IPS-18c (cell line): ENCODE measurements around the gene ZSCAN21.
A peak's percentile ranks its signal among the peaks of the same experiment; 100 is the strongest.
"Not testable (repeated sequence)": the region's sequence is repeated elsewhere in the genome, so short reads cannot be mapped to it uniquely, and the experiment has no call there.

Experiments
- H3K4me3 ChIP-seq: 2 replicates; pipeline ENCODE4 v1.7.0; 2013; ENCODE audit warnings: low read depth, mild to moderate bottlenecking, low read length, moderate library complexity; ENCODE audit not compliant: insufficient read depth
- H3K9me3 ChIP-seq: one replicate; pipeline ENCODE4 v1.6.1; 2013; ENCODE audit warnings: mild to moderate bottlenecking, low read length, moderate library complexity; ENCODE audit not compliant: control insufficient read depth, insufficient read depth

ZSCAN21 gene

GRCh38 chr7:100049441-100050291 lies at the start of gene ZSCAN21:
Gene ZSCAN21, plus strand, starts transcription at chr7:100049774. Its CDS starts 7,233 bp downstream, at chr7:100057007.
- Histone ChIP-seq H3K9me3 (no peaks in the 10 kb centered on the region), H3K4me3 (peak within 1 kb of the TSS; percentile 92)

DNA sequence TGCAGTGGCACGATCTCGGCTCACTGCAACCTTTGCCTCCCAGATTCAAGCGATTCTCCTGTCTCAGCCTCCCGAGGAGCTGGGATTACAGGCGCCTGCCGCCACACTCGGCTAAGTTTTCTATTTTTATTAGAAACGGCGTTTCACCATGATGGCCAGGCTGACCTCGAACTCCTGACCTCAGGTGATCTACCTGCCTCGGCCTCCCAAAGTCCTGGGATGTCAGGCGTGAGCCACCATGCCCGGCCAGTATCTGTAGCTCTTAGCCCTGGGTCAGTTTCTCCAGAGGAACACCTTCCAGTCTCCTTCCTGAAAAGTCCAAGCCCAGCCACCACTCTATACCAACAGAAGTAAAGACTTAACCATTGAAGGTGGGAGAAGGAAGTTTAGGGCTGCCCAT lies 49.3 kb upstream of the ZSCAN21 start:
- Histone ChIP-seq H3K4me3 (no peak overlapping the region), H3K9me3 (no peaks in the 10 kb centered on the region)

DNA sequence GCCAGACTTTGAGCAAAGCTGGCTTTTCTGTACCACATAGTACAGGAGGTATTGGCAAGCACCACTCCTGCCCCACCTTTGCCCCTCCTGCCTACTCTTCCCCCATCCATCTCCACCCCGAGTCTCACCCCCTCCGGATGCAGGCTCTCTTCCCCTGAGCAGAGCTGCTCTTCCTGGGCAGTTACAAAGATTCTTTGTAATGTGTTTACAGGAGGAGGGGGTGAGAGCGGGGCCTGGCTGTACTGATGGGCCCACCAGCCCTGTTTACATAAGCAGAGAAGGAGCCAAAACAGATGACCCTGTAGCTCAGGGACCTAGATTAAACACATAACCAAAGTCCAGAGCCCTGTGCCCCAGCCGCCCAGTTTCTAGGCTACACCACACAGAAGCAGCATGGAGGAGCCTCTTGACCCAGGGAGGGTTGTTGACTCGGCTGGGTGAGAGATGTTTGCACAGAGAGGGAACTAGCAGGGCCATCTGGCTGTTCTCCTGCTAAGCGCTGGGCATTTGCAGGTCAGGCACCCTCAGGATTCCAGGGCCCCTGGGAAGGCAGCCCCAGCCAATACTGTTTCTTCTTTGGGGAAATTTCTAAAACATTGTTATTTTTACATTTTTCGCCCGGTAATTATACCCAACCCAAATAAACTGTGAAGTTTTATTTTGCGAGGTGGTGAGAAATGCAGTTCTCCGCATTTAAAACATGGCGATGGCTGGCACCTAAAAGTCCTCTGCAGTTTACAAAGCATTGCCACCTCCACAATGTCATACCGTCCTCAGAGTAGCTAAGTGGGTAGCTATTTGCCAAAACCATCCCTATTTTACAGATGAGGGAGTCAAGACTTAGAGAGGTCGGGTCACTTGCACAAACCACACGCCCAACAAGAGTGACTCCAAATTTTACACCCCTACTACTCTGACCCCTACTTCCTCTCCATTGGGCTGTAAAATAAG lies 45.6 kb upstream of the ZSCAN21 start:
- no peaks in the 10 kb centered on the region for H3K9me3 ChIP-seq
- H3K4me3 ChIP-seq, result no peak overlapping the region

DNA sequence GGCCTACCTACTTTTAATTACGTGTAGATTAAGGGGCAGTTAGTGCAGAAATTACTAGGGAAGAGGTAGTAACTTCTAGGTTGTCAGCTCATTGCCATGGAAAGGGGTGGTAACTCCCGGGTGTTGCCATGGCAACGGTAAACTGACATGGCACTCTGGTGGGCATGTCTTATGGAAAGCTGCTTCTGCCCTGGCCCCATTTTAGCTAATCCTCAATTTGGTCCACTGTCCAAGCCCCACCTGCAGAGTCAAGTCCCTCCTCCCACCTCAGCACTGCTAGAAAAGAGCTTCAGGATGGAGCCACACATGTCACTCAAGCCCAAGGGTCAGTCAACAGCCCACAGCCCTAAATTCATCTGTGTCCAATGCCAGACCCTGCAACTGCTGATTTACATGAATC lies 41.7 kb upstream of the ZSCAN21 start:
- no peaks in the 10 kb centered on the region for H3K9me3 ChIP-seq
- H3K4me3 ChIP-seq, result no peak overlapping the region

DNA sequence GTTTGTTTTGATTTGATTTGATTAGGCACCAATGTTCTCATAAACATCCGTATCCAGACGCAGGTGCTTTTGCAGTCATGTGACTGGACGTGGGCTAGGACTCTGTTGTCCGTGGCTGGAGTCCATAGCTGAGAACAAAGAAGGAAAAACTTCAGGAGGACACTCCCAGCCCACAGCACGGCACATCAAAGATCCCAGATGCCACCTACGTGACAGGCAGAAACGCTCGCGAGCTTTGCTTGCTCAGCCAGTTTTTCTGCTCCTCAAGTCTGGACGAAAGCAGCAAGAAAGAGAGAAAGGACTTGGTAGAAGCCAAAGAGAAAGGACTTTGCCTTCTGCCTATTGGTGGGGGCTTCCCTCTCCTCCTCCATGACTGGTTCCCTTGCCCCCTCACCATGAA lies 41.0 kb upstream of the ZSCAN21 start:
- no peaks in the 10 kb centered on the region for H3K9me3 ChIP-seq
- H3K4me3 ChIP-seq, result no peak overlapping the region

DNA sequence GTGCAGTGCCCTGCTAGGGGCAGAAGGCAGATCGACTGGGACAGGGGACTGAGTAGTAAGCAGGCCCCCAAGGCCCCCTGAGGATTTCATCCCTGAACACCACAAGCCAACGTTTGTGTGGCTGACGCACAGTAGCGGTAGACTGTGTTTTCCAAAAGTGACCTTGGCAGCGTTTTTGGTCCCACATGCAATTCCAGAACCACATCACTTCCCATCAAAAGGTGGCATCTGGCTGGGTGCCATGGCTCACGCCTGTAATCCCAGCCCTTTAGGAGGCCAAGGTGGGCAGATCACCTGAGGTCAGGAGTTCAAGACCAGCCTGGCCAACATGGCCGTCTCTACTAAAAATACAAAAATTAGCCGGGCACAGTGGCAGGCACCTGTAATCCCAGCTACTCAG lies 39.6 kb upstream of the ZSCAN21 start:
- H3K9me3 ChIP-seq, H3K4me3 ChIP-seq: not testable (repeated sequence)

DNA sequence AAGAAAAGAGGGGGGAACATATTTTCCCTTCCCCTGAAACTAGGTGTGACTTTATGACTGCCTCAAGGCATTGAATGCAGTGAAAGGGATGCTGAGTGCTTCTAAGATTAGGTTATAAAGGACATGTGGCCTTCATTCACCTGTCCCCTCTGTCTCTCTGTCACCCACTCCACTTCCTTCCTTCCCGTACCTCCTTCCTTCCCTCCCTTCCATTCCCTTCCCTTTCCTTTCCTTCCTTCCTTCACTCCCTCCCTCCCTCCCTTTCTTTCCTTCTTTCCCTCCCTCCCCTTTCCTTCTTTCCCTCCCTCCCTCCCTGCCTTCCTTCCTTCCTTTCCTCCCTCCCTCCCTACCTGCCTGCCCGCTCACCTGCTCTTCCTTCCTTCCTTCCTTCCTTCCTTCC lies 38.7 kb upstream of the ZSCAN21 start:
- H3K4me3 ChIP-seq, result no peak overlapping the region
- no peaks in the 10 kb centered on the region for H3K9me3 ChIP-seq

- Histone ChIP-seq H3K9me3 (no peaks in the 10 kb centered on the region), H3K4me3 (no peak overlapping the region)
Measured at GRCh38 chr7:100011516-100011915, 38.1 kb upstream of the ZSCAN21 start.

GRCh38 chr7:100012385-100013327 lies 36.9 kb upstream of the ZSCAN21 start:
- H3K4me3 ChIP-seq, H3K9me3 ChIP-seq: not testable (repeated sequence)

DNA sequence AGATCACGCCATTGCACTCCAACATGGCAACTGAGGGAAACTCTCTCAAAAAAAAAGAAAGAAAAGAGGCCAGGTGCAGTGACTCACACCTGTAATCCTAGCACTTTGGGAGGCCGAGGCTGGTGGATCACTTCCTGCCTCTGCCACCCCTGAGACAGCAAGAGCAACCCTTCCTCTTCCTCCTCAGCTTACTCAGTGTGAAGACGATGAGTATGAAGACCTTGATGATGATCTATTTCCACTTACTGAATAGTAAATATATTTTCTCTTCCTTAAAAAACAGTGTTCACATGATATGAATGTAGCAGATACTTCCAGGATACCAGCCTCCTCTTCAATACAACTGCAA lies 36.3 kb upstream of the ZSCAN21 start:
- Histone ChIP-seq H3K4me3 (no peak overlapping the region), H3K9me3 (no peaks in the 10 kb centered on the region)

GRCh38 chr7:100015232-100016214 lies 34.1 kb upstream of the ZSCAN21 start, which contains the start of gene ZKSCAN1:
Gene ZKSCAN1, plus strand, starts transcription at chr7:100015596. Its CDS starts 7,911 bp downstream, at chr7:100023507.
- Histone ChIP-seq H3K9me3 (no peaks in the 10 kb centered on the region), H3K4me3 (peak within 1 kb of the TSS; percentile 94)

DNA sequence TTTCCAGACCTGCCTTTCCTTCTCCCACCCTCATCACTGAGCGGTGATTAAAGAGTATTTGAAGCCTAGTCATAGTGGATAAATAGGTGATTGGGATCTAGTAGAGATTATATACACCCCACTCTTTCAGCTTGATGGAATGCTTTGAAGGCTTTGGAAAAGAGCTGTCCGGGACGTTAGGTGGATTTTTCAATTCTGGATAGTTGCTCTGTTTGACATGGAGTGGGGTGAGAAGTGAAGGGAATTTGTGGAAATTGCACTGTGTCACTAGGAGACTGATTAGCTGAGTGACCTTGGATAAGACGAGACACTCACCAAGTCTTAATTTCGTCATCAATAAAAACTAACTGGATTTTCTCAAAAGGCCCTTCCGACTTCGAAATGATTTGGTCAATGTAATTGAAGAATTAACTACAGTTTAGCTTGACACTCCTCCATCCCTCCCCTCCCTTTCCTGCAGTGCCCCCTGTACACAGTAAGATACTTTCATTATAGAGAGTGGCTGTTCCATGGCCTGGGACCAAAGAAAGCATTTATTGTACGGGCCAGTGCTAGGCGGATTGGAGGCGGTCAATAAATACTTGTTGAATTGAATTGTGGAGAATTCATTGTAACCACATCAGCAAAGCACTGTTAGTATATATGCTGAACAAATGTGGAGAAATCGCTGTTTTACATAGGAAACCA lies 33.2 kb upstream of the ZSCAN21 start:
- Histone ChIP-seq H3K4me3 (peak overlapping the region; percentile 94), H3K9me3 (no peaks in the 10 kb centered on the region)

DNA sequence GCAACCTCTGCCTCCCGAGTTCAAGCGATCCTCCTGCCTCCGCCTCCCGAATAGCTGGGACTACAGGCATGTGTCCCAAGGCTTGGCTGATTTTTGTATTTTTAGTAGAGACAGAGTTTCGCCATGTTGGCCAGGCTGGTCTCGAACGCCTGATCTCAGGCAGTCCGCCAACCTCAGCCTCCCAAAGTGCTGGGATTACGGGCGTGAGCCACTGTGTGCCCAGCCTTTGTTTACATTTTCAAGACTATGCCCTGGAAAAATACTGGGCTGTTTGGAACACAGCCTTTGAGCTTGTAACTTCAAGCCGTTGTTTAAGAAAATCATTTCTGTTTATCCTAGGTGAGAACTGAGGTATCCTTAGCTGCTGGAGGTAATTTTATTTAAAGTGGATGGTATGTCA lies 32.3 kb upstream of the ZSCAN21 start:
- no peak overlapping the region for H3K4me3 ChIP-seq

GRCh38 chr7:100017875-100018274 lies 31.7 kb upstream of the ZSCAN21 start:
- Histone ChIP-seq H3K9me3 (no peaks in the 10 kb centered on the region), H3K4me3 (no peak overlapping the region)

More for the DNA sequence above, 32.3 kb upstream of the ZSCAN21 start:
- no peaks in the 10 kb centered on the region for H3K9me3 ChIP-seq

GRCh38 chr7:100019908-100020307 lies 29.7 kb upstream of the ZSCAN21 start:
- Histone ChIP-seq H3K4me3 (no peak overlapping the region), H3K9me3 (no peaks in the 10 kb centered on the region)
